ENCODE measurements around the gene CAPN2.

DNA sequence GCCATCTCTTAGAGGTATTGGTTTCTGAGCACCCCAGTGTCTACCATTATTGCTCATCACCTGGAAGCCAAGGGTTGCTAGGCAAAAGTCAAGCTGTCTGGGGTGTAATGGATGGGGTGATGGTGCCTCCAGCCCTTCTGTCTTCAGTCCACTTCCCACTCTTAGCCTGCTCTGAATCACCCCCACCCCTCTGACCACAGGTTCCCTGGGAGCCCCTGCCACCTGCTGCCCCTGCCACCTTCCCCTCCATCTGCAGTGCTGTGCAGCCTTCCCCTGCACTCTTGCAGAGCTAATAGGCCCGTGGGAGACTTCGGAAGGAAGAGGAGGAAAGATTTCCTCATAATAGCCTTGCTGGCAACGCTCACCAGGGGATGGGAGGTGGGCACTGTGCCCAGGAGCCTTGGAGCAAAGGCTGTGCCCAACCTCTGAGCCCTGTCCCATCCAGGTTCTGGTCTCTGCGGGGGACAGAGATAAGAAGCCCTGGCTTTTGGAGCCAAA, 35.5 kb downstream of the CAPN2 start:
- TF ChIP-seq POLR2A (IDR thresholded peaks at IDR 0.05; ENCODE audit: low read depth, low read length) = no peak
- no peak for TF ChIP-seq TAF1 (IDR thresholded peaks at IDR 0.05; ENCODE audit: borderline replicate concordance, low read depth, low read length)
- no peak for TF ChIP-seq POLR2AphosphoS5 (IDR thresholded peaks at IDR 0.05; ENCODE audit: low read depth, low read length)

Measured in GM12892 (cell line).